Gastrocnemius medialis (tissue), 4 donors: ENCODE measurements around the gene SCN8A. TPM values are rescaled to one million over a fixed set of nuclear protein-coding genes. Genes with fewer than 3 reads are reported as not detected.

Experiments
- ATAC-seq, 2 donors: fragments of 150-250 bp; one replicate each; pipeline ENCODE4 v1.9.1; 2016
- DNase-seq, 2 donors: peaks; one replicate each; pipeline ENCODE4 v3.0.0-alpha.2; 2019
- H3K27ac ChIP-seq, 4 donors: fragments of 200-600 bp; sonication (generic); 1 replicate in 1 of 4; 2 replicates in 3 of 4; pipeline ENCODE4 v1.5.1; 2016 to 2018; ENCODE audit warnings: mild to moderate bottlenecking in 2 of 4, moderate library complexity in 1 of 4
- H3K27me3 ChIP-seq, 3 donors: fragments of 200-600 bp; sonication (generic) in 2 of 3; 1 replicate in 1 of 3; 2 replicates in 2 of 3; pipeline versions ENCODE4 v1.5.1 to v1.6.0; 2016 to 2019; ENCODE audit warnings: mild to moderate bottlenecking in 1 of 3, moderate library complexity in 1 of 3
- H3K36me3 ChIP-seq, 2 donors: fragments of 200-600 bp; sonication (generic) in 1 of 2; one replicate each; pipeline ENCODE4 v1.5.1; 2017 to 2018
- H3K4me1 ChIP-seq, 2 donors: fragments of 200-600 bp; sonication (generic) in 1 of 2; one replicate each; pipeline ENCODE4 v1.5.1; 2016 to 2017; ENCODE audit warnings: mild to moderate bottlenecking in 2 of 2
- H3K4me3 ChIP-seq, 4 donors: fragments of 200-600 bp; sonication (generic) in 3 of 4; 1 replicate in 1 of 4; 2 replicates in 3 of 4; pipeline ENCODE4 v1.5.1; 2016 to 2019; ENCODE audit warnings: mild to moderate bottlenecking in 2 of 4
- H3K9me3 ChIP-seq, 3 donors: fragments of 200-600 bp; sonication (generic) in 2 of 3; 1 replicate in 1 of 3; 2 replicates in 2 of 3; pipeline ENCODE4 v1.5.1; 2016 to 2019
- POLR2A ChIP-seq, 2 donors: fragments of 450-650 bp; IDR thresholded peaks; one replicate each; pipeline ENCODE4 v1.6.1; 2017; ENCODE audit warnings: antibody characterized with exemption in 2 of 2, mild to moderate bottlenecking in 2 of 2, moderate library complexity in 2 of 2
- in situ Hi-C, 4 donors: fragments of 200-750 bp; cut with MboI; loops; one replicate each; pipeline versions ENCODE4 v1.15.0 to v1.8.0; 2017; ENCODE audit warnings: low sequenced_read_pairs in 4 of 4
- intact Hi-C: fragments of 100-400 bp; cut with DNase I; formaldehyde crosslinking; loops from one replicate; pipeline ENCODE4 v1.15.1; 2023; ENCODE audit warnings: low total_unique reads
- total RNA-seq, 4 donors: library from RNA; depleted of rRNA; stranded (reverse); fragments of >200 nt; gene quantifications; one replicate each; pipeline versions ENCODE4 v1.1.0 to v1.2.3, GENCODE V29; 2016
- TF ChIP-seq, protein P1 (sequence below), 5 experiments: fragments of 450-650 bp in 3 of 5; fragments of 200-600 bp in 2 of 5; sonication (generic) in 2 of 5; IDR thresholded peaks in 4 of 5; conservative IDR thresholded peaks in 1 of 5; 1 replicate in 4 of 5; 2 replicates in 1 of 5; pipeline ENCODE4 v1.5.1; 2016 to 2019; ENCODE audit warnings: antibody characterized with exemption in 5 of 5, mild to moderate bottlenecking in 3 of 5, moderate library complexity in 3 of 5

Gene SCN8A
- total RNA-seq, 4 donors from 2014 or later = 0.05 to 0.29 TPM; not detected in 2

DNA sequence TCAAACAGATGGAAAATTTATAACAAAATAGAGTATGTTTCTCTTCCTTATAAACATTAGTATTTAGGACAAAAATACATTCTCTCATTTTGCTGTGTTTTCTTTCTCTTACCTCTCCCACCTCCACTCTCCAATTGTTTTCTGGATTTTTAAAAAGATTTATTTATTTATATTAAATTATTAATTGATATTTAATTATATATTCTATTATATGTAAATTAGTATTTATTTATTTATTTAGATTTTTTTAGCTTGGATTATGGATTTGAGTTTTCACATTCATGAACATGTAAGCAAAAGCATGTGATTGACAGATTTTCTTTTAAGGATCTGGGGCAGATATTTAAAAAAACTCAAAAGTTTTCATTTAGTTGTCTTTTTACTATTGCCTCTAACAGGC is 35.6 kb downstream of the SCN8A start:
- intact Hi-C loops (no loop called here), in situ Hi-C loops (no loop called here)
- DNase-seq = no peak

DNA sequence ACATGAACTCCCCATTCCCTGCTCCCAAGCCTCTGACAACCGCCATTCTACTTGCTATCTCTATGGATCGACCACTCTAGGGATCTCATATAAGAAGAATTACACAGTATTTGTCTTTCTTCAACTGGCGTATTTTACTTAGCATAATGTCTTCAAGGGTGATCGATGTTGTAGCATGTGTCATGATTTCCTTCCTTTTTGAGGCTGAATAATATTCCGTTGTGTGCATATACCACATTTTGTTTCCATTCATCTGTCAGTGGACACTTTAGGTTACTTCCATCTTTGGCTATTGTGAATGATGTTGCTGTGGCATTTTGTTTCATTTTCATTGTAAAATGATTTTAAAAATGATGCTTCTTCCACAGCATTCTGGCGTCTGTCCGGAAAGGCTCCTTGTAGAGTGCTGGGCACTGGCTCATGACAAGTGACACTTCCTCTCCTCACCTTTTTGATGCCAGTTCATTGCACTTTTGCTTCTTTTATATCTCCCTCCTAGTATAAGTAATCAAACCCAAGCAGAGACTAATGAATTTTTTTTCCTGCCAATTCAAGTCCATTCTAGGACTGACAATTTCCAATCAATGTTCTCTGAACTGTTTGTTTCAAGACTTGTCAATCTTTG is 39.3 kb downstream of the SCN8A start:
- TF ChIP-seq, protein P1, sequence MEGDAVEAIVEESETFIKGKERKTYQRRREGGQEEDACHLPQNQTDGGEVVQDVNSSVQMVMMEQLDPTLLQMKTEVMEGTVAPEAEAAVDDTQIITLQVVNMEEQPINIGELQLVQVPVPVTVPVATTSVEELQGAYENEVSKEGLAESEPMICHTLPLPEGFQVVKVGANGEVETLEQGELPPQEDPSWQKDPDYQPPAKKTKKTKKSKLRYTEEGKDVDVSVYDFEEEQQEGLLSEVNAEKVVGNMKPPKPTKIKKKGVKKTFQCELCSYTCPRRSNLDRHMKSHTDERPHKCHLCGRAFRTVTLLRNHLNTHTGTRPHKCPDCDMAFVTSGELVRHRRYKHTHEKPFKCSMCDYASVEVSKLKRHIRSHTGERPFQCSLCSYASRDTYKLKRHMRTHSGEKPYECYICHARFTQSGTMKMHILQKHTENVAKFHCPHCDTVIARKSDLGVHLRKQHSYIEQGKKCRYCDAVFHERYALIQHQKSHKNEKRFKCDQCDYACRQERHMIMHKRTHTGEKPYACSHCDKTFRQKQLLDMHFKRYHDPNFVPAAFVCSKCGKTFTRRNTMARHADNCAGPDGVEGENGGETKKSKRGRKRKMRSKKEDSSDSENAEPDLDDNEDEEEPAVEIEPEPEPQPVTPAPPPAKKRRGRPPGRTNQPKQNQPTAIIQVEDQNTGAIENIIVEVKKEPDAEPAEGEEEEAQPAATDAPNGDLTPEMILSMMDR (IDR thresholded peaks at IDR 0.05 in 4 of 5, conservative IDR thresholded peaks at IDR 0.05 in 1 of 5) = no peak
- intact Hi-C loops (no loop called here), in situ Hi-C loops (no loop called here)
- H3K36me3 ChIP-seq = no peaks in the 10 kb centered on the region
- no peaks in the 10 kb centered on the region for H3K4me1 ChIP-seq
- DNase-seq (no peak), ATAC-seq (no peak)
- H3K27ac ChIP-seq = no peak overlapping the region
- no peaks in the 10 kb centered on the region for H3K27me3 ChIP-seq
- H3K9me3 ChIP-seq = no peaks in the 10 kb centered on the region
- H3K4me3 ChIP-seq = no peak overlapping the region

More for the DNA sequence above, 35.6 kb downstream of the SCN8A start:
- H3K4me3 ChIP-seq = no peak overlapping the region
- H3K9me3 ChIP-seq = no peaks in the 10 kb centered on the region
- no peaks in the 10 kb centered on the region for H3K27me3 ChIP-seq
- no peak overlapping the region for H3K27ac ChIP-seq
- H3K4me1 ChIP-seq = no peaks in the 10 kb centered on the region
- no peak for TF ChIP-seq POLR2A (IDR thresholded peaks at IDR 0.05)
- TF ChIP-seq, protein P1 (IDR thresholded peaks at IDR 0.05 in 4 of 5, conservative IDR thresholded peaks at IDR 0.05 in 1 of 5) = no peak
- no peaks in the 10 kb centered on the region for H3K36me3 ChIP-seq
- no peak for ATAC-seq

DNA sequence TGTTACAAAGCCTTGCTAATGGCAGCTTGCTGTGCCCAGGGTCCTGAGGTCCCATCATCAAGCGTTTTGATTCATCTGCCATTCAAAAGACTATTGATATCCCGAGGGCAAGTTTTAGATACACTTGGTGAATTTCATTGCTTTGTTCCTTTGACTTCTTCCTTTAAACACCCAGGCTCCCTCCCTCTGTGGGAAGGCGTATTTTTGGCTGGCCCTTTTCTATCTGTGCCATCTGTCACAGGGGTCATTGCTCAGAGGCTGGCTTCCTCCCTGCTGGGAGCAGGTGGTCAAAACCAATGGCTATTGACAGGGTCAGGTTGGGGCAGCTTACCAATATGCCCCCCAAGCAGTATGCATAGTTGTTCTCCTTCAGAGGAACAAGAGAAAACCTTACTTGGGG is 40.0 kb downstream of the SCN8A start:
- Histone ChIP-seq H3K9me3 (no peaks in the 10 kb centered on the region), H3K27me3 (no peaks in the 10 kb centered on the region), H3K36me3 (no peaks in the 10 kb centered on the region), H3K4me1 (no peaks in the 10 kb centered on the region), H3K27ac (no peak overlapping the region), H3K4me3 (no peak overlapping the region)
- in situ Hi-C loops (no loop called here), intact Hi-C loops (no loop called here)
- DNase-seq (no peak), ATAC-seq (no peak)
- TF ChIP-seq, protein P1 (IDR thresholded peaks at IDR 0.05 in 4 of 5, conservative IDR thresholded peaks at IDR 0.05 in 1 of 5) = no peak
- no peak for TF ChIP-seq POLR2A (IDR thresholded peaks at IDR 0.05)

DNA sequence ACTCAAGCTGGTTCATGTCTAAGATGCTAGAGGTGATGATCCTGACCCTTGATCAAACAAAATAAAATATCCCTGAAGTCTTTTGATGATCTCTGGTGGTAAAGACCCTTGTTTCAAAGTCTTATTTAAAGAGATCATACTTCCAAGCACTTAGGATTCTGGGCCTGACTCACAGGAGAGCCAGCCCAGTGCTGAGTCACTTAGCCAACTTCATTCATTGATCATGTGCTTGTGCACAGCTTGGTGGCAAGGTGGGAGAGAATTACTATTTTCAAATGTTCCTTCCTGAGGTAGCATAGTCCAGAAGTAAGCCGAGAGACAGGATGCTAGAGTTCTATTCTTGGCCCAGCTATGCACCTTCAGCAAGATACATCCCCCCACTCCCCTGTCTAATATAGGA is 40.6 kb downstream of the SCN8A start:
- in situ Hi-C loops (no loop called here), intact Hi-C loops (no loop called here)
- Histone ChIP-seq H3K36me3 (no peaks in the 10 kb centered on the region), H3K4me3 (no peak overlapping the region), H3K9me3 (no peaks in the 10 kb centered on the region), H3K27me3 (no peaks in the 10 kb centered on the region), H3K4me1 (no peaks in the 10 kb centered on the region), H3K27ac (no peak overlapping the region)
- TF ChIP-seq, protein P1 (IDR thresholded peaks at IDR 0.05 in 4 of 5, conservative IDR thresholded peaks at IDR 0.05 in 1 of 5) = no peak
- TF ChIP-seq POLR2A (IDR thresholded peaks at IDR 0.05) = no peak
- DNase-seq (no peak), ATAC-seq (no peak)

DNA sequence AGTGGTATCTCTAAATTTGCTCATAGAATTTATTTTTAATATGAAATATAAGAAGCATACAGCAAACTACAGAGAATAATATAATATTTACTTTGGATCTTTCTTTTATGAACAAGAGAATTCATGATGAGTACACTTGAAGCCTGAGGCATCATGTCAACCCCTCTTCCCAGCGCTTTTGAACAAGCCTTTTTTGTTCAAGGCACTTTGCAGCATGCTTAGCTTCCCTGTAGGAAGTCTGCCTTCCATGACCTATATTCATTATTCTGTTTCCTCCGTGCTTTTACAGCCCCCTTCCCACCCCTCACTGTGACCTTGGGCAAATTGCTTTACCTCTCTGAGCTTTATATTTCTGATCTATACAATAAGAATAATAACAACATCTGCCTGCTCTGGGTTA is 41.6 kb downstream of the SCN8A start:
- no peak overlapping the region for H3K27ac ChIP-seq
- intact Hi-C loops (no loop called here), in situ Hi-C loops (no loop called here)
- no peak overlapping the region for H3K4me3 ChIP-seq
- no peaks in the 10 kb centered on the region for H3K36me3 ChIP-seq
- DNase-seq (no peak), ATAC-seq (no peak)
- no peaks in the 10 kb centered on the region for H3K4me1 ChIP-seq
- H3K27me3 ChIP-seq = no peaks in the 10 kb centered on the region
- H3K9me3 ChIP-seq = no peaks in the 10 kb centered on the region
- TF ChIP-seq POLR2A (IDR thresholded peaks at IDR 0.05) = no peak
- TF ChIP-seq, protein P1 (IDR thresholded peaks at IDR 0.05 in 4 of 5, conservative IDR thresholded peaks at IDR 0.05 in 1 of 5) = no peak
